A673 (cell line): ENCODE results near the gene SMOC1. TPM values are rescaled to one million over a fixed set of nuclear protein-coding genes. Genes with fewer than 3 reads are reported as not detected.

ENCODE experiments used
- BruUV-seq: library from RNA; stranded (reverse); fragments of 400-500 nt; replicated peaks from 2 replicates; lab custom pipeline; 2021; lab: Mats Ljungman, UMichigan
- CTCF ChIA-PET: fragments of 300-600 bp; sonication (Branson Sonifier 250); formaldehyde crosslinking; loops from one replicate; lab custom pipeline; 2022; ENCODE audit warnings: antibody characterized with exemption; lab: Charles Lee
- POLR2A ChIA-PET: fragments of 300-600 bp; sonication (Branson Sonifier 250); formaldehyde crosslinking; loops from one replicate; lab custom pipeline; 2022; ENCODE audit warnings: antibody characterized with exemption; ENCODE audit not compliant: low non-redundant PET; lab: Charles Lee
- DNase-seq: peaks from one replicate; pipeline ENCODE4 v3.0.0-alpha.2; 2015; ENCODE audit warnings: low spot score
- H3K27ac ChIP-seq: fragments of 200-600 bp; sonication (generic); 2 replicates; pipeline ENCODE4 v1.5.1; 2016; ENCODE audit warnings: mixed run types, low read depth, mild to moderate bottlenecking, mixed read lengths, antibody characterized with exemption, low read length; ENCODE audit not compliant: poor library complexity, severe bottlenecking
- H3K27me3 ChIP-seq: fragments of 200-600 bp; sonication (generic); replicated peaks from 2 replicates; pipeline ENCODE4 v1.6.1; 2017; ENCODE audit warnings: mixed run types, low read depth, mild to moderate bottlenecking, mixed read lengths, antibody characterized with exemption, low read length; ENCODE audit not compliant: insufficient read depth, poor library complexity
- H3K36me3 ChIP-seq: fragments of 200-600 bp; sonication (generic); 2 replicates; pipeline ENCODE4 v1.6.1; 2016; ENCODE audit warnings: mixed run types, mild to moderate bottlenecking, mixed read lengths, antibody characterized with exemption, low read length; ENCODE audit not compliant: insufficient read depth, poor library complexity, severe bottlenecking
- H3K4me1 ChIP-seq: fragments of 200-600 bp; sonication (generic); 2 replicates; pipeline ENCODE4 v1.6.1; 2017; ENCODE audit warnings: mixed run types, mild to moderate bottlenecking, mixed read lengths, antibody characterized with exemption, low read length; ENCODE audit not compliant: insufficient read depth, poor library complexity, severe bottlenecking
- H3K4me3 ChIP-seq: fragments of 200-600 bp; sonication (generic); 2 replicates; pipeline ENCODE4 v1.5.1; 2016; ENCODE audit warnings: low read depth, mixed run types, mild to moderate bottlenecking, mixed read lengths, low read length; ENCODE audit not compliant: poor library complexity, severe bottlenecking
- H3K9me3 ChIP-seq: fragments of 200-600 bp; sonication (generic); 2 replicates; pipeline ENCODE4 v1.6.1; 2016; ENCODE audit warnings: mixed run types, low read depth, mild to moderate bottlenecking, mixed read lengths, antibody characterized with exemption, low read length; ENCODE audit not compliant: poor library complexity, severe bottlenecking
- EZH2 ChIP-seq: fragments of 200-600 bp; sonication (generic); IDR thresholded peaks from 2 replicates; pipeline ENCODE4 v1.6.1; 2017; ENCODE audit warnings: borderline replicate concordance, low read depth, mild to moderate bottlenecking, mixed read lengths, antibody characterized with exemption, low read length; ENCODE audit not compliant: poor library complexity, severe bottlenecking
- intact Hi-C: fragments of 100-400 bp; cut with micrococcal nuclease; formaldehyde crosslinking; loops from one replicate; pipeline ENCODE4 v1.10.0; 2022; ENCODE audit not compliant: unreplicated experiment
- total RNA-seq: library from RNA; stranded (reverse); gene quantifications from 2 replicates; pipeline ENCODE4 v1.2.3, GENCODE V29; 2021
- TF ChIP-seq, protein P1 (sequence below): fragments of 300-800, 200-600 bp; sonication (generic); conservative IDR thresholded peaks from 2 replicates; pipeline ENCODE4 v1.5.1; 2017; ENCODE audit warnings: low read depth, mild to moderate bottlenecking, antibody characterized with exemption, low read length, moderate library complexity, mixed read lengths

The SMOC1 gene
- total RNA-seq, 1 experiment from 2014 or later: not detected

DNA sequence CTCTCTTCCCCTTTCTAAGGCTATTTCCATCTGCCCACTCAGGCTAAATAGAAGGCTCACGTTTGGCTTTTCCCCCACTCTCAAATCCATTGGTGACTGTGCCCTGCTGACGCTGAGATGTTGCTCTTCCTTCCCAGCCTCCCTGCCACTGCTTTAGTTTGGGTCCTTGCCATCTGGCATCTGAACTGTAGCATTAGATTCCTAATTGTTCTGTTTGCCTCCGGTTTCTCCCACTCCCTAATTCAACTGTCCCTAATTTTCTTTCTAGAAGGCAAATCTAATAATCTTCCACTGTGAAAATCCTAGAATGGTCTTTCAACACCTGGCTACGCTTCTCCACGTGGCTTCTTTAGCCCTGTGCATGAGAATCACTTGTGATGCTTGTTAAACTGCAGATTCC lies 37.6 kb upstream of the SMOC1 start:
- intact Hi-C loops: no loop called here
- CTCF ChIA-PET: no interaction called here
- no peak for TF ChIP-seq EZH2
- TF ChIP-seq, protein P1, sequence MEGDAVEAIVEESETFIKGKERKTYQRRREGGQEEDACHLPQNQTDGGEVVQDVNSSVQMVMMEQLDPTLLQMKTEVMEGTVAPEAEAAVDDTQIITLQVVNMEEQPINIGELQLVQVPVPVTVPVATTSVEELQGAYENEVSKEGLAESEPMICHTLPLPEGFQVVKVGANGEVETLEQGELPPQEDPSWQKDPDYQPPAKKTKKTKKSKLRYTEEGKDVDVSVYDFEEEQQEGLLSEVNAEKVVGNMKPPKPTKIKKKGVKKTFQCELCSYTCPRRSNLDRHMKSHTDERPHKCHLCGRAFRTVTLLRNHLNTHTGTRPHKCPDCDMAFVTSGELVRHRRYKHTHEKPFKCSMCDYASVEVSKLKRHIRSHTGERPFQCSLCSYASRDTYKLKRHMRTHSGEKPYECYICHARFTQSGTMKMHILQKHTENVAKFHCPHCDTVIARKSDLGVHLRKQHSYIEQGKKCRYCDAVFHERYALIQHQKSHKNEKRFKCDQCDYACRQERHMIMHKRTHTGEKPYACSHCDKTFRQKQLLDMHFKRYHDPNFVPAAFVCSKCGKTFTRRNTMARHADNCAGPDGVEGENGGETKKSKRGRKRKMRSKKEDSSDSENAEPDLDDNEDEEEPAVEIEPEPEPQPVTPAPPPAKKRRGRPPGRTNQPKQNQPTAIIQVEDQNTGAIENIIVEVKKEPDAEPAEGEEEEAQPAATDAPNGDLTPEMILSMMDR: no peak
- BruUV-seq: no TSS peak
- Histone ChIP-seq H3K27ac (no peak overlapping the region), H3K4me1 (no peaks in the 10 kb centered on the region), H3K27me3 (peaks cover 28% of the 10 kb centered on the region), H3K4me3 (no peak overlapping the region), H3K36me3 (no peaks in the 10 kb centered on the region), H3K9me3 (no peaks in the 10 kb centered on the region)
- POLR2A ChIA-PET: no interaction called here
- no peak for DNase-seq

DNA sequence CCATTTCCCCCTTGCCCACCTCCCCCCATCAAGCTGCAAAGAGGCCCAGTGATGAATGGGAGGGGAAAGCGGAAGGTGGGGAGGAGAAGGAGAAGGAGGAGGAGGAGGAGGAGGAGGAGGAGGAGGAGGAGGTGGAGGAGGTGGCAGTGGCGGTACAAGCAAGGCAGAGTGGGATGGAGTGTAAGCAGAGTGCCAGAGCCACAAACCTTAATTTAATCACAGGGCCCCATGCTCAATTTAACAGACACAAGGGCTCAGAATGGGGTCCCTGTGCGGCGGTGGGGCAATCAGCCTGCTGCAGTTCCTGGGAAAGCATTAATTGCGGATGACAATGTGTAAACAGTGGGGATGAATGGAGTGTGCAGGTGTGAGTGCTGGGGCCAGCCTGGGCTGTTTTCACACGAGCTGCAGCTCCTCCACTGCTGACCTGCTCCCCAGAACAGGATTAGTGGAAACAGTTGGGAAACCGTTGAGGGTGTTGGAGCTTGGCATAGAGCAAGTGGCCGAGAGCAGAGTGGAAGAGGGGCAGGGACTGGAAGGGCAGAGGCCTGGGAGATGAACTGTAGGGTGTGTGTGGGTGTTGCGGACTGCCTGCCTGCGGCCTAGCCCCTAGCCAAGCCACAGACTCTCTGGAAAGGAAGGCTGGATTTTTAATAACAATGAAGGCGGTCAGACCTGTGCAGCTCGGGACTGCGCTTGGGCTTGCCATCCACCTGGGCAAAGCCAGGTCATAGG lies 36.4 kb upstream of the SMOC1 start:
- BruUV-seq: no TSS peak
- Histone ChIP-seq H3K27me3 (peaks cover 36% of the 10 kb centered on the region), H3K4me3 (no peak overlapping the region), H3K27ac (no peak overlapping the region), H3K36me3 (no peaks in the 10 kb centered on the region), H3K9me3 (no peaks in the 10 kb centered on the region), H3K4me1 (no peaks in the 10 kb centered on the region)
- intact Hi-C loops: no loop called here
- no peak for DNase-seq
- POLR2A ChIA-PET: no interaction called here
- CTCF ChIA-PET: no interaction called here
- no peak for TF ChIP-seq EZH2
- TF ChIP-seq, protein P1: no peak

DNA sequence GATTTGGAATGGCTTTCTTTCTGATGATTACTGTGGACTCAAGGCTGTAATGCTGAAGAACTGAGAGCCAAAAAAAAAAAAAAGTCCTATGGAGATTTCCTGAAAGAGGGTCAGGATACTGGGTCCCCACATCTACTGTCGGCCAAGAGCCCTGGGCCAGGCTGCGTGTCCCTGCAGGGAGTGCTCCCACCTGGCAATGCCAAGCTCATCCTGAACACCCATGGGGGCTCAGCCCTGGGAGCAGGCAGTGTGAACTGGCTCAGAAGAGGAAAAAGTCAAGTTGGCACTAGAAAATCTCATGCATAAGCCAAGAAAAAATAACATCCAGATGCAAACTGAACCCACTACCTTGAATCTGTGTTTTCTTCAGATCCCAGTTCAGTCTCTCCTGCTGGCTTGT lies 35.0 kb upstream of the SMOC1 start:
- H3K4me1 ChIP-seq: no peaks in the 10 kb centered on the region
- ChIA-PET POLR2A (no interaction called here), CTCF (no interaction called here)
- H3K9me3 ChIP-seq: no peaks in the 10 kb centered on the region
- no peak for DNase-seq
- H3K27me3 ChIP-seq: peaks cover 41% of the 10 kb centered on the region
- intact Hi-C loops: no loop called here
- TF ChIP-seq, protein P1: no peak
- TF ChIP-seq EZH2: no peak
- BruUV-seq: no TSS peak
- H3K36me3 ChIP-seq: no peaks in the 10 kb centered on the region
- no peak overlapping the region for H3K4me3 ChIP-seq
- no peak overlapping the region for H3K27ac ChIP-seq
